ENCODE data around the gene NPFF.
"Not testable (repeated sequence)": the region's sequence is repeated elsewhere in the genome, so short reads cannot be mapped to it uniquely, and the experiment has no call there.

NPFF gene

DNA sequence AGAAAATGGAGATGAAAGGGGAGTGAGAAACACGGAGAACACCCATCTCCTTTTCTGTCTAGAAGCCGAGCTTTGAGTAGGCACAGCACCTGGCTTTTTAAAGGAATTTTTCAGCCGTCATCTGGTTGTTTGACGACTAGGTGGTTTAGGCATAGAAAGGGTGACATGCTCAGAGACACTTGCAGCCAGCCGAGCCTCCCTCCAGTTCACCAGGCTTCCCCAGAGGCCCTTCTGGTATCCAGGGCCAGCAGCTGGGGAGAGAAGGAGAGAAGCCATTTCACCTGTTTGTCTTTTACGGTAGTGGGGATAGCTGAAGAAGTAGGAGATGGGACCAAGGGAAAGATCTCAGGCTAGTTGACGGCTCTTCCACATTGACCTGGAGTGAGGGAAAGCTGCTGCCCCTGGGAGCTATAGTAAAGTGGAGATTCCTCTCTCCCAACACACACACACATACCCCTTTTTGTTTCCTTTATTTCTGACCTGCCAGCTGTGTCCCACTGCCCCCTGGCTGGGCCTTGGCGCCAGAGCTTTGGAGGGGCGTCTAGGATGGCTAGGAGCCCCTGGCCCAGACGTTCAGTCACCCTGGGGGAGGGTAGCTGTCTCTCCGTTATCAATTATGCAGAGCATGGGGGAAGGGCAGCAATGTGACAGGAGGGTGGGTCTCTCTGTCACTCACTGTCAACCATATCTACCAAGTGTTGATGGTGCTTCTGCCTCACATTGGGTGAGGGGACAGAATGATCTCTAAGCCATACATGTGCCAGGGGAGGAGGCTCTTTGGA lies 13.5 kb downstream of the NPFF start:
- no peak for DNase-seq

DNA sequence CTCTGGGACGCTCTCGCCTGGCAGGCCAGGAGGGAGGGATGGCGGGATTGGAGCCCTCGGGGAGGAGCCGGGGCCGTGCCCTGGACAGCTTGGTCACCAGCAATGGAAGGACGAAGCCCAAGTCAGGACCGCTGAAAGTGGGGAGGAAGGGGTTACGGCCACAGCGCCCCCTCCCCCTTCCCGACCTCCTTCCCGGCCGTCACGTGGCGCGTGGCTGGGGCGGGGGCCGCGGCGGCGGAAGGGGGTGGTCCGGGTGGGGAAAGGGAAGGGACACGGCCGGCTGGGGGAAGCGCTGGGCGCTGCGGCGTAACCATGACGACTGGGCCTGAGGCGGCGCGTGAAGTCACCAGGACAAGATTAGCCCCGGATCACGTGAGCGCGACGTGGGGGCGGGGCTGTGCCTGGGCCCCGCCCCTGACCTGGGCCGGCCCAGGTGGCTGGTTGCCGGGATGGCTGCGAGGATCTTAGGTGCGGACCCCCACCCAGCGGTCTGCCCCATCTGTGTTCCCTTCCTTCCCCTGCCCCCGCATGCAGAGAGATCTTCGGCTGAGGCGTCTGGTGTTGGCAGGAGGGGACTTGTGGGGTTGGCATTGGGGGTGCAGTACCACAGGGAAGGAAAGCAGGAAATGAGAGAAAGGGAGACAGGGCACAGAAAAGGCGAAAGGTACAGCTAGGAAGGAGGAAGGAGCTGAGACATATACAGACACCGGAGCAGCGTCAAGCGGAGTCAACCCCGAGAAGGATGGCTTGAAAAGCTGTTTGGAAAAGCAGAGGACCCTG lies 14.3 kb downstream of the NPFF start:
- peak; percentile 90 for DNase-seq

DNA sequence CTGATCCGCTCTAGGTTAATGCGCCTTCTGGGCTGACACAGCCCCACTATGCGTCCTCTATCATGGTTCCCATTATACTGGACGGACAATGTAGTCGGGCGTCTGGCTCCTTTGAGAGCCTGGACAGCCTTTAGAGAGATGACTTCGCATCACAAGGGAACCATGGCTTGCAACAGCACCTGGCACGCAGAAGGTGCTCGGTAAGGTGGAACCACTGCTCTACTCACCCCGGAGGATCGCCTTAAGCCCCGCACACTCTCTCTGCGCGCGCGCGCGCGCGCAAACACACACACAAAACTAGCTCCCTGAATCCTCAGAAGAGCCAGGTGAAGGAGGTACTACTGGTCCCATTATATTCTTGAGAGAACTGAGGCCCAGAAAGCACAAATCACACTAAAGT lies 15.1 kb downstream of the NPFF start:
- DNase-seq: no peak

DNA sequence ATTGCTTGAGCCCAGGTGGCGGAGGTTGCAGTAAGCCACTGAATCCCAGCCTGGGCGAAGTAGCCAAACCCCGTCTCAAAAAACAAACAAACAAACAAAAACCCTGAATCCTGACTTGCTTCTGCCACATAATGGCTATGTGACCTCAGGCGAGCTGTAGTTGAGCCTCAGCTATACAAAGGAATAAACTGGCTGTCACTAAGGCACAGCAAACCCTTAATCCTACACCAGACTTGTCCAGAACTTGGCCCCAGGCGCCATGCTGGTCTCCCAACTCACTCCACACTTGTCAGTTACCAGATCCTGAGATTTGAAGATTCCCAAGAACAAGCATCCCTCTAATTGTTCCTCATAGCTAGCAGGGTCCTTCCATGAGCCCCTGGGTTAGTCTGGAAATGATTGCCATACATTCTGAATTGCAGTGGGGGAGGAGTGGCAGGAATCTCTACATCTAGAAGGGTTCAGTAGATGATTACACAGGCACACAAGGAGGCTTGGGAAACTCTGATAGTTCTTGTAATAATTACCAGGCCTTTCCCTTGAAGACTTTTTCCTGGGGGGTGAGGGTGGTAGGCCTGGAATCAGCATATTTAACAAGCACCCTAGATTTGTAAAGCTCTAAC lies 17.9 kb downstream of the NPFF start:
- DNase-seq: peak; percentile 27

DNA sequence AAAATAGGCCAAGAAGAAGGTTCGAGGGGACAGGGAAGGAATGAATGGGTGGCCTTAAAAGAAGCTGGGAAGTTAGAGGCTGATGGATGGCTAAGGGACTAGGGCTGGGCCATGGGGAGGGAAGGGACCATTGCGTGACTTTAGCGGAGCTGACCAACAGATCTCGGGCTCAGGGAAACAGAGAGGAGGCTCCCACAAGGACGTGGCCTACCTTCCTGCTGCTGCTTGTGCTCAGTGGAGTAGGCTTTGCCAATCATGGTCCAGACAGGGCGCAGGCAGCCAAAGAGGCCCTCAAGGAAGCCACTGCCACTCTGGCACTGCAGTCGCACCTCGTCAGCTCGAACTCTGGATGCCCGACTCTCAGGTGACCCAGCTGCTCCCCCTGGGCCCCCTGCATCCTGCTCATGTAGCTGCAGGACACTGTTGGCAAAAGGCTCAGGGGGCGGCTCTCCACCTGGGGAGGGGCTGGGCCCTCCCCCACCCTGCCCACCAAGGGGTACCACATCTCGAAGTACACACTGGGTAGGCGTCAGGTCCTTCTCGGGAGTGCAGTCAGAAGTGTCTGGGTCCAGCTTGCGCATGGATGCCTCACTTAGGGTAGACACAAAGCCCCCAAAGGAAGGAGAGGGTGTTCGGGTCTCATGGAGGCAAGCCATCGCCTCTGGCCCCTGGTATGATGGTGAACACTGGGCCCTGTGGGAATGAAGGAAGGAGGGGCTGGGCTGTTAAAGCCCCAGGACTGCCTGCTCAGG lies 20.4 kb downstream of the NPFF start:
- DNase-seq: no peak

DNA sequence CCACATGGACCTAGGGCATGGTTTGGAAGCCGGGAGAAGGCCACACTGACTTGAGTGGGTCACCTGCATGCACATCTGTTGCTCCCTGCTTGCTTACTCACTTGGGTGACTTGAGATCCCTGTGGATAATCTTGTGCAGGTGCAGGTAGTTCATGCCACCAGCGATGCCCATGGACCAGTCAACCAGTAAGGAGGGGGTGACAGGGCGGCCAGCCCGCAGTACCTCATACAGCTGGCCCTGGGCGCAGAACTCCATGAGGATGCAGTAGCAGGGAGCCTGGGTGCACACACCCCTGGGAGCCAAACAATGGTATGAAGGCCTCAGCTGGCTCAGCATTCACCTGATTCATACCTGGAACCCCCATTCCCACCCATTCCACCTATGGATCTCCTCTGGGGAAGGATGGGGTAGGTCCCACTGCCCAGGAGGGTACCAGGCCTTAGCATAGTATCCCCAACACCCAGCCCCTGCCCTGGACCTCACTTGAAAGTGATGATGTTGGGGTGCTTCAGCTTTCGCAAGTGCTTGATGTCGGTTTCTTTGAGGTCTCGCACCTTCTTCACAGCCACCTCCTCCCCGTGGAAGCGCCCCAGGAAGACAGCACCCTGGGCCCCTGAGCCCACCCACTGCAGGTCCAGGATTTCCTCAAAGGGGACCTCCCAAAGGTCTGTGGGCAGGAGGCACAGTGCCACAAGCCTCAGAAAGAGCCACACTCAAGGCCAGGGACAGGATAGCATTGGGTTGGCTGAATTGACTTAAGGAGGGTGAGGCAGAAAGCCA lies 21.1 kb downstream of the NPFF start:
- no peak for DNase-seq

DNA sequence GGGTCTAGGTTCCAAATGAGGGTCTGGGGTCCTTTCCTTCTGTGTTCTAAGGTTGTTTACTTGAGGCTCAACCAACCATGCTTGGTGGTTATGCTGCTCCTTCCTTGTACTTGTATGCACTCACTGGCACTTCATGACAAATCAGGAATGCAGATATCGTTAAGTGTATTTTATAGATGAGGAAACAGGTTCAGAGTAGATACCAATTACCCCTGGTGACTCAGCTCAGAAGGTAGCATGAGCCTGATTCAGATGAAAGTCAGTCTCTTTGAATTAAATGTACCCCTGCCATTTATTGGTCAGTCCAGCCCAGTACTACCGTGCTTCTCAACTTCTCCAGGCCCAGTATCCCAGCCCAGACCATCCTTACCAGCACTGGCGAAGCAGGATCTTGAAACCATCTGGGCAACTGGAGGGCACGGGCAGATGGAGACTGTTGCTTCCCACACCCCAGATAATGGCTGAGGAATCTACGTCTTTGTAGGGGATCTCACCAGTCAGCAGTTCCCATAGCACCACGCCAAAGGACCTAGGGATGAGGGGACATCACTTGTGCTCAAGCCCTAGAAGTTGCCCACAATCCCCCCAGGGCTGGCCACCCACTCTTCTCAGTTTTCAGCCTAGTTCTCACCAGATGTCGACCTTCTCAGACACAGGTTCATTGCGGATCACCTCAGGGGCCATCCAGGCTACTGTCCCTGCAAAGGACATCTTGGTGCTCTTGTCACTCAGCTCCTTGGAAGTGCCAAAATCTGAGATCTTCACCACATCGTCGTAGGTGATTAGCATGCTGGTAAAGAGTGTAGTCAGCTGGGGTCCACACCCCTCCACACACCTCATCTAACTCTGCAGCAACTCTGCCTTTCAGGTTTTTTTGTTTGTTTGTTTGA lies 22.4 kb downstream of the NPFF start:
- no peak for DNase-seq

DNA sequence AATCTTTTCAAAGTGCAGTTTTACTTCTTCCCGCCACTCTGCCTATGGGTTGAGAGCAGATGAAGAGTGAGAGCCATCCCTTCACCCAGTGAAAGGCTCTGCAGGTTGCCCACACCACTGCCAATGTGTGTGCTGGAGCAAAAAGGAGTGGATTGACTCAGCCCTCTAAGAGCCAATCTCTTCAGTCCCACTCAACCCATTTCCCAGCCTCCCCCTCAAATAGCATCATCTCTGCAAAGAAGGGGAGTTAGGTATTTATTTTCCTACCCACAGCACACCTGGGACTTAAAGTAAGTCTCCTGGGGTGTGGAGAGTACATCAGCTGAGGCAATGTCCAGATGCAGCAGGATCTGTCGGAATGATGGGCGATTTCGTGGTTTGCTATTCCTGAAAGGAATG lies 23.3 kb downstream of the NPFF start:
- no peak for DNase-seq

DNA sequence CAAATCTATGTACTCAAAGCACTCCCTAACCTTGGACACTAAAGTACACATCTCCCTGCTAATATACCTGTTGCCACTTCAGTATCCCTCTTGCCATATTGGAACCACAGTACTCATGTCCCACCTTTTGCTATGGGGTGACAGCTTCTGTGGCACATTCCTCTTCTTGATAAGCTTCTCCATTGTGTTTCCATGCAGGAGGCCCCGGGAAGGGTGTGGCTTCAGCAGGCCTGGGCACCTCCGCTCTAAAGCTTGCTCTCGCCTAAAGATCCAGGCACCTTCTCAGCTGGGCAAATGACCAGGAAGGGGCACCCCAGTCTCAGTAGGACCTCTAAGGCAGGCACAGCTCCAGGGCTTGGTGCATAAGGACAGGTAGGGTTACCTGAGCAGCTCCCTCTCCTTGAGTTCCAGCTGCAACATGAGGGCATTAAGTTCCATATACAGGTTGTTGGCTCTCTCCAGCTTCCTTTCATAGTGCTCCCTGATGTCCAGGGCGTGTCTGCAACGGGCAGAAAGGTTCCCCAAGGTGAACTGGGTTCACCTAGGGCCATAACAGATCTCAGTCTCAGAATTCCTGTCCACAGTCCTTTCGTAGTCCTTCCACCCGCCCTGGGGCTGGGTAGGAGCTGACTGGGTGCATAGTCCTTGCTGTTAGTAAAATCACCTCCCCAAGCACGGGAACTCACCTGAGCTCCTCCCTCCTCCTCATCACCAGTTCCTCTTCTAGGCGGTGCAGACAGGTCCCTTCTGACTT lies 23.9 kb downstream of the NPFF start:
- DNase-seq: no peak

DNA sequence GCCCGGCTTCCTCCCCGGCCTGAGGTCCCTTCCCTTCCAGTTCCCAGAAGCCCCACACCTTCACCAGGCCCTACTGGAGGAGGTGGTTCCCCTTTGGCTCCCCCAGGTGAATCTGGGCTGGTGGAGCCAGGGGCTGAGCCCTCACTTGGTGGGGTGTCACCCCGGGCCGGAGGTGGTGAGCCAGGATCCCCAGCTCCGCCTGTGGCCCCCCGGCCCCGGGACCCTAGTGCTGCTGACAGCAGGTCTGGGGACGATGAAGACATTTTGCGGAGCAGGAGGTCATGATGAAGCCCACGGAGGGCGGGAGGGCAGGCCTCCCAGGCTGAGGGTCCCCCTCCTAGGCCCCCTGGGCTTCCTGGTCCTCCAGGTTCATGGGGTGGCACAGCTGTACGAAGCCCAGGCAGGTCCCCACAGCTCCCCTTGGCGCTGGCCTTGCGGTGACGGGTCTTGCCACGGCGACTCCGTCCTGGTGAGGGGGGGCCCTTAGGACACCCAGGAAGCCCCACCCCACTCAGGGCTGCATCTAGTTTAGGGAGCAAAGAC lies 24.6 kb downstream of the NPFF start:
- no peak for DNase-seq

DNA sequence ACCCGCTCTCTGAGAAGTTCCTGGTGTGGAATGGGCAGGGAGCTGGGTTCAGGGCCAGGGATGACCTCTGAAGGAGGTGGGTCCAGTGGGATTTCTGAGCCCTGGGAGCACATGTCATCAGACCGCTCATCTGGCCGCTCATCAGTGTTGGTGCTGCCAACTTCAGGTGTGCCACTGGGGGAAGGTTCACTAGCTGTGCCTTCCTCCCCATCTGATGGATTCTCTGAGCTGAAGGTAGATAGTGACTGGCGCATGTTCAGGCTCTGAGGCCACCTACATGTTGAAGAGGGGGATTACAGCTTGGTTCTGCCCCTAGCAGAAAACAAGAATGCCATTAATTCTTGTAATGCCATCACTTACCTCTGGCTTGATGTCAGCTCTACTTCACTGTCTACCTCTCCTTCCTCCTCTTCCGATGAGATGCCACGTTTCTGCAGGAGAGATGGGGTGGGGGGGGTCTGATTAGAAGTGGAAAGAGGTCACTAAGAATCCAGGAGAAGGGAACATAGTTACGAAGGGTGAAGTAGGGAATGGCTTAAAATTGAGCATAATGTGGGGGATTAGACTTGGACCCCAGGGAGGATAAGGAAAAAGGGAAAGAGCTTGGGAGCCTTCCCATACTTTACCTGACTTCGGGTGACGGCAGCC lies 25.2 kb downstream of the NPFF start:
- no peak for DNase-seq

DNA sequence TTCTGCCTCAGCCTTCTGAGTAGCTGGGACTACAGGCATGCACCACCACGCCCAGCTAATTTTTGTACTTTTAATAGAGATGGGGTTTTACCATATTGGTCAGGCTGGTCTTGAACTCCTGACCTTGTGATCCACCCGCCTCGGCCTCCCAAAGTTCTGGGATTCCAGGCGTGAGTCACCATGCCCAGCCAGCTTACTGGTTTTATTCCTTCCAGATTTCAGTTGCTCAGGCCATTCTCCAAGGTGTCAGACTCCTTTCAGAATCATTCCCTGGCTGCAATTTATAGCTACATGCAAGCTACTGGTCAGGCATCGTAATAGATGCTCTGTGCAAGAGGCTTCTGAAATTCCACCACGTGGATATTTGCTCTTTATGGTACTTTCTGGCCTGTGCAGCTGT lies 25.8 kb downstream of the NPFF start:
- not testable (repeated sequence) for DNase-seq

DNA sequence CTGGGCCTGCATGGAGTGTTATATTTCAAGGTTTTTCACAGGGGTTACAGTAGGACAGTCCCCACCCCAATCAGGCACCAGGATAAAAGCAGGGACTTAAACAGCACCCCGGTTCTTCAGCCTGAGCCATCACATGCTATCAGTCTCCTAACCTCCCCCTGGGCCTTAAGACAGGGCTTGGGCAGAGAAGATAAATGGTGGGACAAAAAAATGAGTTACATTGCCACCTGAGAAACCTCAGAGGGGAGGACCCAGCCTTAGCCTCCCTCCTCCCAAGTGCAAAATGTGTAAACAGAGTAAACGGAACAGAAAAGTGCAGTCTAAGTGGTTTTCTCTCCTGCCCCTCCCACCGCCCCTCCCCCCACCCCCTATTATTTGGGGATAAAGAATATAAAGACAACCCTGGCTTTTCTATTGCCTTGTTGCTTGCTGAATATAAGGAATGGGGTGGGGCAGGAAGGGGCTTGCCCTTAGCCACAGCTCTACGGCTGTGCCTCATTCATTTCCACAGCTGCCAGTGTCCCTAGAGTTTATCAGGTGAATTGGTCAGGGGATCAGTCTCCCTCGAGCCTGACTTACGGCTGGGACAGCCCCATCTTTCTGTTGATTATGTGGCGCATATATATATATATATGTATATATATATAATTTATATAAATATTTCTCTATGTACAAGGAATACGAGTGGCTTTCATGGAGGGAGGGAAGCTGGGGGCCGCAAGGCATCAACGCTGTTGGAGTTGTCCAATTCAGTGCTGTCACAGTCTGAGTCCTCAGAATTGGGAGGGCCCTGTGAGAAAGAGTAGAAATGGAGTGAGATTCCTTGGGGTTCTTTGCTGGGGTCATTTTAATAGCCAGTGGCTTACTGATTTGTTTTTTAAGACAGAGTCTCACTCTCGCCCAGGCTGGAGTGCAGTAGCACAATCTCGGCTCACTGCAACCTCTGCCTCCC lies 26.5 kb downstream of the NPFF start:
- DNase-seq: no peak

DNA sequence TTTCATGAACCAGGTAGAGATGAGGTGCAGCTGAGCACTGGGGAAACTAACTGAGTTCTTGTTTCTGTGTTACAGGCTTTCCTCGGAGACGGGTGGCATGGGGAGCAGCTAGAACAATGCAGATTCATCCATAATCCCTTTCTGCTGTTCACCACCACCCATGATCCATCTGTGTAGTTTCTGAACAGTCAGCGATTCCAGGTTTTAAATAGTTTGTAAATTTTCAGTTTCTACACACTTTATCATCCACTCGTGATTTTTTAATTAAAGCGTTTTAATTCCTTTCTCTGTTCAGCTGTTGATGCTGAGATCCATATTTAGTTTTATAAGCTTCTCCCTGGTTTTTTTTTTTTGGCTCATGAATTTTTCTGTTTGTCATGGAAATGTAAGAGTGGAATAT lies 28.0 kb downstream of the NPFF start:
- DNase-seq: no peak

DNA sequence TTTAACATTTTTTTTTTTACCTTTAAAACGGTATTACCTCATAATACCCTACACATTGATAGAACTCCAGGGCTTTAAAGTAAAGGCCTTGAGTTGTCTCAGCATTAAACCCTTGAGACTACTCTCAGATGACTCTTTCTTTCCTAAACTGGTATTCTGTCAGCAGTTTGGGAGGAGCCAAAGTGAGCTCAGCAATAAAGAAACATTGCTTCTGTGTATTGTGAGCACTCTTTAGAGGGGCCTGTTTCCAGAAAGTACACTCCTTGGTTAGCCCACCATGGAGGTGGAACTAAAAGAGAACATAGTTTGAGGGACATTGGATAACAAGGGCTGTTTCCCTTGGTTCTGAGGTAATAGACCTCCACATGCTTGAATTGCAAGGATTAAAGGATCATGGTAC lies 28.4 kb downstream of the NPFF start:
- DNase-seq: no peak

DNA sequence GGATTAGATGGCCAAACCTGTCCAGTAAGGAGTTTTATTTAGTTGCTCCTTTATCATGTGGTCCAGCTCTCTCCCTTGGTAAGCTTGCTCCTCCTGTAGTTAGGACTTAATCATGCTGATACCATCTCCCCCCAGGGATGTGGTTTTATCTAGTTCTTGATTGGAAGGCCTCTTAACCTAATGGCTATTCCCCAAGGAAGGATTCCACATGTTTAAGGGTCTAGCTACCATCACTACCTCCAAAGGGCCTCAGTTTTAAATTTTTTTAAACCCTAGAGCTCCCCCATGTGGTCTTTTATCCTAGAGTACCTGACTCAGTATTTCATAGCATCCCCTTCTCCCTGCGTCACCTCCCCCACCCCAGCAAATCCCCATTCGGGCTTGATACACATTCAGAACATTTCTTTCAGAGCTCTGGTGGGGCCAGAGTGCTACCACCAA lies 30.5 kb downstream of the NPFF start:
- DNase-seq: no peak

DNA sequence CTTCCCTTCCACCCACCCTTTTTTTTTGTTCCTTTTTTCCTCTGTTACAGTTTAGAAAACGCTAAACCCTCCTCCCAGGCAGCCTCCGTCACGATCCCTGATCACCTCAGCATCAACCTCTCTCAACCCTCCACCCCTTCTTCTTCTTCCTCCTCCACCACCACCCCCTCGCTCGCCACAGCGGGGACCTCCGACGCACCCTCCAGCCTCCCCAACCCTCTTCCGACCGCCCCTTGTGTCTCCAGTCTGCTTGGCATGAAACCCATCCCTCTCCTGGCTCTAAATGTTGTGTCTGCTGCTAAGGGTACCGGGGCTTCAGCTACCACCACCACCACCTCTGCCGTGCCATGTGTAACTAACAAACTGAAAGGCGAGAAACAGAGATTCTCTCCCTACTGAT lies 32.5 kb downstream of the NPFF start:
- no peak for DNase-seq

DNA sequence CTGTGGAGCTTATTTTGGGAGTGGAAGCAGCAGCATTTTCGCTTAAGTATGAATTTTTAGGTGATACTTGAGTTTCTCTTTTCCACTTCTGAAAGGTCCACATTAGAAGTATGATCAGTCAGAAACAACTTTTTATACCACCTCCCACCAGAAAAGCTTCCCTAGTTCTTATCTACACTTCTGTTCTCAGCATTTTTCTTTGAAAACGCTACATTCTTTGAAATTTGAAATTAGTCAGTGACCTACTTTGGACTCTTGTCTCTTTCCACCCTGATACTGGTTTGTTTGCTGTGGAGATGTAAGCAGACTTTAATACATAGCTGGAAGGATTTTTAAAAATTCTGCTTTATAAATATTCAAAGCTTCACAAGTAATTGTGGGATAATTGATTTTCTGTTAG lies 33.2 kb downstream of the NPFF start:
- no peak for DNase-seq

All from NCI-H2227 treated with DMSO at 0.1 percent for 48 hours (cell line).